ENCODE measurements around the gene AUTS2.

The AUTS2 gene

DNA sequence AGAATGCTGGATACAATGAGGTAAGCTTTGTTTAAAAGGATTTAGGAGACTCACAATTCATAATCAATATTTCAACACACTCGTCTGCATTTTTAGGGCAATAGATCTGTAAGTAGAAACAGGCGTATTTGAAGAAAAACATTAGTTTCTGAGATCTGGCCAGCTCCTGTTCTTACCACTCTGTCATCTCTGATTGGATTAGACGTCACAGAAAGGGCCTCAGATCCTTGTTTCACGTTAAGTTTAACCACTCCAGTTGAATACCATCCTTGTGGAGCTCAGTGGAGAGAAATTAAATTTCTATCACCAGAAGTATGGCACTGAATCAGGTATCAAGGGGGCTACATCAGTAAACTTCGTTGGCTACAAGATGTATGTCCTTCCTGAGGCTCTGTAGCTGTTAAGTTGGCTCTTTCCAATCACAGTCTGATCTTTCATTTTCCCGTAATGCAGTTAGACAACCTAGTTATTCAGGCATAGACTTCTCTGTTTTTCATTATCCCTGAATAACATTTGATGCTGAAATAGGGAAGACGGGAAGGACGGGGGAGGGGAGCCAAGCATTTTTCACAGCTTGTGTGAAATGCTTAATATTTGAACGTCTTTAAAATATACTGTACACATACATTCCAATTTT, 874.4 kb downstream of the AUTS2 start:
- DNase-seq (ENCODE audit: low read depth, low spot score): no peak
- Histone ChIP-seq H3K4me1 (ENCODE audit: control insufficient read depth, insufficient read depth, low read length) (0 out of 2 replicates have a peak, but pooled peaks cover 1% of the 10 kb centered on the region), H3K36me3 (ENCODE audit: control insufficient read depth, insufficient read depth, low read length) (no peaks in the 10 kb centered on the region)

DNA sequence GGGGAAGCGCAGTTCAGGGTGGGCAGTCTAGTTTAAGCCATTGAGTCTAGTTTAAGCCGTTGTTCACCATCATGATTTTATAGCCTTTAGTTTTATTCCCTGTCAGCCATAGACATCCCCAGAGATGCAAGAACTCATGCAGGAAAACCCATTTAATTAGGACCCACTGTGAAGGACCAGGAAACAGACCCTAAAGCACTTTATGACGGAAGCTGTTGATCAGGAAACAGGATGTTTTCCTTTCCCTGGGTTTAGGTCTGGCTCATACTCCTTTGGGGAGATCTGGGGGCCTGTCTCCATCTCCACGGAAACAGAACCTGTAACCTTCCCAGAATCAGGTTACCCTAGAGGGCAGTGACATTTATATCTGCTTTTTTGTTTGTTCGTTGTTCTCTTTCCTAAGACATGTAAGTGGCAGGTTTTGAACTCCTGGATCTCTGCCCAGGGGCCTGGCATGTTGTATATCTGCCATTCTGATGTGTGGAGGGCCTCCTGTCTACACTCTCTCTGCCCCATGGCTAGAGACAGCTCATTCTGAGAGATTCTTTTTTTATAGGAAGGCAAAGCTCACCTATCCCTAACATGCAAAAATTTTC, 876.5 kb downstream of the AUTS2 start:
- 0 out of 2 replicates have a peak, but pooled peaks cover 1% of the 10 kb centered on the region for H3K4me1 ChIP-seq (ENCODE audit: control insufficient read depth, insufficient read depth, low read length)
- no CpG with 5 or more reads among the region's 5 CpGs for WGBS (ENCODE audit: insufficient coverage, insufficient read length)

More for the DNA sequence above, 874.4 kb downstream of the AUTS2 start:
- WGBS (ENCODE audit: insufficient coverage, insufficient read length): no CpG with 5 or more reads among the region's 9 CpGs
- no peak overlapping the region for H3K27ac ChIP-seq (ENCODE audit: low read length)
- H3K4me3 ChIP-seq (ENCODE audit: low read length): no peak overlapping the region
- H3K9me3 ChIP-seq (ENCODE audit: control insufficient read depth, insufficient read depth, low read length): no peaks in the 10 kb centered on the region
- H3K27me3 ChIP-seq (ENCODE audit: control insufficient read depth, insufficient read depth, low read length): no peaks in the 10 kb centered on the region

DNA sequence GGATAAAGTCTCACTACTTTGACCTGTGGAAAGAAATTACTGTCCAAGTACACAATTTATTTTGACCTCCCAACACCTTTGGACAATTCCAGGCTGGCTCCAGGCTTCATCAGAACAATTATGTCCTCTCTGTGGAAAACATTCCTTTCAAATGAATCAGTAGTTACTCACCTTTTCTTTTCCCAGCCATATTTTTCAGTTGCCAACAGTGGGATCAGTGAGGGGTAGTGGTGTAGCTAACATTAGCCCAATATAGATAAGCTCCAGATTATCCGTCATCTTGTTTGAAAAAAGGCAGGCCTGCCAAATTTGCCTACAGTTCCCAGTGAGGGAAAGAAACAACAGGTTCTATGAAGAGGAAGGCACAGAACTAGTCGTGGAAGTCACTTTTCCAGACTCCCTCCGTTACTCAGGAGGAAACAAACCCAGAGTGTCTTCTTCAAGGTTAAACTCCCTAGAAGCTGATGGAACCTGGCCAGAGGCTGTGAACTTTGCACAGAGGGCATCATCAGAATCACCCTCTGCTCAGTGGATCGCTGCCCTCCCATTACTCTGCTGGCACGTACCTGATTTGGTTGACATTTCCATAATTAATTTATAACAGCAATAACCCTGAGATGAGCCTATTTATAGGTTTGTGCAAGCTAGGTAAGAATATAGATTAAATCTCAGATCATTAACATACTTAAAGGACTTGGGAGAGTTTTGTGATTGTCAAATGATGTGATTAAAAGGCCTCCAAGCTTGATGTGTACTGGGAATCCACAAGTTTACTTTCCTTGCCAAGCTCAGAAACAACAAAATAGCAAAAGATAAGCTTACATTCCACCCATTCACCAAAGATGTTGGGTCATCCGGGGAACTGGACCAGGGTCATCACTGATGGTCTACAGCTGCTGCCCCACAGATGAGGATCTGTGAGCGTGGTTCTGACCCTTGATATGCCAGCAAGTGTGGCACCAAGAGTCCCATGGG, 879.0 kb downstream of the AUTS2 start:
- no CpG with 5 or more reads among the region's 7 CpGs for WGBS (ENCODE audit: insufficient coverage, insufficient read length)
- H3K9me3 ChIP-seq (ENCODE audit: control insufficient read depth, insufficient read depth, low read length): no peaks in the 10 kb centered on the region
- H3K27me3 ChIP-seq (ENCODE audit: control insufficient read depth, insufficient read depth, low read length): no peaks in the 10 kb centered on the region
- DNase-seq (ENCODE audit: low read depth, low spot score): no peak
- no peak overlapping the region for H3K4me3 ChIP-seq (ENCODE audit: low read length)
- H3K36me3 ChIP-seq (ENCODE audit: control insufficient read depth, insufficient read depth, low read length): no peaks in the 10 kb centered on the region
- H3K27ac ChIP-seq (ENCODE audit: low read length): no peak overlapping the region
- 0 out of 2 replicates have a peak, but pooled peaks cover 1% of the 10 kb centered on the region for H3K4me1 ChIP-seq (ENCODE audit: control insufficient read depth, insufficient read depth, low read length)

More for the DNA sequence above, 876.5 kb downstream of the AUTS2 start:
- DNase-seq (ENCODE audit: low read depth, low spot score): no peak
- H3K36me3 ChIP-seq (ENCODE audit: control insufficient read depth, insufficient read depth, low read length): no peaks in the 10 kb centered on the region
- H3K4me3 ChIP-seq (ENCODE audit: low read length): no peak overlapping the region
- H3K27ac ChIP-seq (ENCODE audit: low read length): no peak overlapping the region
- no peaks in the 10 kb centered on the region for H3K9me3 ChIP-seq (ENCODE audit: control insufficient read depth, insufficient read depth, low read length)
- no peaks in the 10 kb centered on the region for H3K27me3 ChIP-seq (ENCODE audit: control insufficient read depth, insufficient read depth, low read length)

- Histone ChIP-seq H3K36me3 (ENCODE audit: control insufficient read depth, insufficient read depth, low read length) (no peaks in the 10 kb centered on the region), H3K4me3 (ENCODE audit: low read length) (no peak overlapping the region), H3K27ac (ENCODE audit: low read length) (no peak overlapping the region), H3K27me3 (ENCODE audit: control insufficient read depth, insufficient read depth, low read length) (no peaks in the 10 kb centered on the region), H3K9me3 (ENCODE audit: control insufficient read depth, insufficient read depth, low read length) (no peaks in the 10 kb centered on the region), H3K4me1 (ENCODE audit: control insufficient read depth, insufficient read depth, low read length) (no peaks in the 10 kb centered on the region)
- DNase-seq (ENCODE audit: low read depth, low spot score): no peak
- no CpG with 5 or more reads among the region's 15 CpGs for WGBS (ENCODE audit: insufficient coverage, insufficient read length)
These were observed 881.1 kb downstream of the AUTS2 start for GRCh38 chr7:70479153-70480021.

- no peak overlapping the region for H3K27ac ChIP-seq (ENCODE audit: low read length)
- no CpG with 5 or more reads among the region's 8 CpGs for WGBS (ENCODE audit: insufficient coverage, insufficient read length)
- no peaks in the 10 kb centered on the region for H3K27me3 ChIP-seq (ENCODE audit: control insufficient read depth, insufficient read depth, low read length)
- DNase-seq (ENCODE audit: low read depth, low spot score): no peak
- no peaks in the 10 kb centered on the region for H3K36me3 ChIP-seq (ENCODE audit: control insufficient read depth, insufficient read depth, low read length)
- H3K4me1 ChIP-seq (ENCODE audit: control insufficient read depth, insufficient read depth, low read length): no peaks in the 10 kb centered on the region
- H3K9me3 ChIP-seq (ENCODE audit: control insufficient read depth, insufficient read depth, low read length): no peaks in the 10 kb centered on the region
- H3K4me3 ChIP-seq (ENCODE audit: low read length): no peak overlapping the region
These were observed 882.8 kb downstream of the AUTS2 start for GRCh38 chr7:70480927-70481569.

DNA sequence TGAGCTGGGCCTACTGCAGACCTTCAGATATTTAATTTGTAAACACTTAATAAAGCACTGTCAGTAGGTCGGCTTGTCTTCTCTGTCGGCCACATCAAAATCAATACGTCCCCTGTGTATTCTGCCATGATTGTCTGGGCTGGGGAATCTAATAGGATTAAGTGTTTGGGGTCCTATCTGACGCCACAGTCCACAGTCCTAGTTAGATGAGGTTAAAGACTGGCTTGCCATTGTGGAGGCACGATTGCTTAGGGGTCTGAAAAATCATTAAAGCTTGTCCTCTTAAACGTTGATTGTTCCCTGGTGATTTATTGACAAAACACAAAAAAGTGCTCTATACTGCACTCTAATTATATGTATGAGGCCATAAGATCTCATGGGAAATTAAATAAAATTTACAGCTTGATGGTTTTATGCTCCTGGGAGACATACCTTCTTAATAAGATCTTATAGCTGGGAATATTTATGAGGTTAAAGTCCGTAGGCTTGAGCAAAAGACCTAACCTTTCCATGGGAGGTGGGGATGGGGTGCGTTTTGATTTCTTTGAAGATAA, 883.4 kb downstream of the AUTS2 start:
- WGBS (ENCODE audit: insufficient coverage, insufficient read length): no CpG with 5 or more reads among the region's 8 CpGs
- no peaks in the 10 kb centered on the region for H3K9me3 ChIP-seq (ENCODE audit: control insufficient read depth, insufficient read depth, low read length)
- H3K4me1 ChIP-seq (ENCODE audit: control insufficient read depth, insufficient read depth, low read length): no peaks in the 10 kb centered on the region
- no peak overlapping the region for H3K27ac ChIP-seq (ENCODE audit: low read length)
- H3K36me3 ChIP-seq (ENCODE audit: control insufficient read depth, insufficient read depth, low read length): no peaks in the 10 kb centered on the region
- H3K27me3 ChIP-seq (ENCODE audit: control insufficient read depth, insufficient read depth, low read length): no peaks in the 10 kb centered on the region
- H3K4me3 ChIP-seq (ENCODE audit: low read length): no peak overlapping the region
- no peak for DNase-seq (ENCODE audit: low read depth, low spot score)

- H3K9me3 ChIP-seq (ENCODE audit: control insufficient read depth, insufficient read depth, low read length): no peaks in the 10 kb centered on the region
- no peaks in the 10 kb centered on the region; the same call in 1 of the 2 replicates for H3K4me1 ChIP-seq (ENCODE audit: control insufficient read depth, insufficient read depth, low read length)
- no peak for DNase-seq (ENCODE audit: low read depth, low spot score)
- no CpG with 5 or more reads among the region's 3 CpGs for WGBS (ENCODE audit: insufficient coverage, insufficient read length)
- H3K27ac ChIP-seq (ENCODE audit: low read length): no peak overlapping the region
- no peak overlapping the region for H3K4me3 ChIP-seq (ENCODE audit: low read length)
- H3K27me3 ChIP-seq (ENCODE audit: control insufficient read depth, insufficient read depth, low read length): no peaks in the 10 kb centered on the region
- no peaks in the 10 kb centered on the region for H3K36me3 ChIP-seq (ENCODE audit: control insufficient read depth, insufficient read depth, low read length)
These were observed 886.0 kb downstream of the AUTS2 start for GRCh38 chr7:70484255-70484654.

DNA sequence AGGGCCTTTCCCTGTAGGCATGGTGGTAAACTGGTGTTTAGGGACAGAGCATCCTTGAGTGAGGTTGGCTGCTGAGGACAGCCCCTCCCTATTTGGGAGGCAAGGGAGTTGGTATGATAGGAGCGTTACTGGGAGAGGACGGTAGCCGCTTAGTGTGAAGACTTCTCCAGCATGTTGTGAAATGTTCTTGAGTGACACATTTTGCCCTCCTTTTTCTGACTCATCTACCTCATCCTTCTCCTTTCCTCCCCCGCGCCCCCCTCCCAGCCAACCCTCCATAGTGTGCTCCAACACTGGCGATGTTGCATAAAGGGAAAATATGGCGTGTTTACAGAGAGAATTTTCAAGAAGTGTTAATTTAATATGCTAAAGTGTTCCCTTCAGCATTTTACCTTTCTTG, 888.7 kb downstream of the AUTS2 start:
- H3K27me3 ChIP-seq (ENCODE audit: control insufficient read depth, insufficient read depth, low read length): no peaks in the 10 kb centered on the region
- no peaks in the 10 kb centered on the region for H3K36me3 ChIP-seq (ENCODE audit: control insufficient read depth, insufficient read depth, low read length)
- no CpG with 5 or more reads among the region's 7 CpGs for WGBS (ENCODE audit: insufficient coverage, insufficient read length)
- no peaks in the 10 kb centered on the region for H3K9me3 ChIP-seq (ENCODE audit: control insufficient read depth, insufficient read depth, low read length)
- H3K4me3 ChIP-seq (ENCODE audit: low read length): no peak overlapping the region
- no peak for DNase-seq (ENCODE audit: low read depth, low spot score)
- no peak overlapping the region for H3K27ac ChIP-seq (ENCODE audit: low read length)
- no peaks in the 10 kb centered on the region; the same call in 1 of the 2 replicates for H3K4me1 ChIP-seq (ENCODE audit: control insufficient read depth, insufficient read depth, low read length)

- H3K4me3 ChIP-seq (ENCODE audit: low read length): no peak overlapping the region
- no peaks in the 10 kb centered on the region for H3K9me3 ChIP-seq (ENCODE audit: control insufficient read depth, insufficient read depth, low read length)
- no peak for DNase-seq (ENCODE audit: low read depth, low spot score)
- 100% methylated on average over 3 of the region's 10 CpGs for WGBS (ENCODE audit: insufficient coverage, insufficient read length)
- no peaks in the 10 kb centered on the region for H3K27me3 ChIP-seq (ENCODE audit: control insufficient read depth, insufficient read depth, low read length)
- H3K36me3 ChIP-seq (ENCODE audit: control insufficient read depth, insufficient read depth, low read length): no peaks in the 10 kb centered on the region
- H3K4me1 ChIP-seq (ENCODE audit: control insufficient read depth, insufficient read depth, low read length): no peaks in the 10 kb centered on the region; the same call in 1 of the 2 replicates
- H3K27ac ChIP-seq (ENCODE audit: low read length): no peak overlapping the region
These were observed 889.2 kb downstream of the AUTS2 start for GRCh38 chr7:70487428-70487827.
